GM12875 (cell line): ENCODE data around the gene PIK3R4.

Source experiments
- H3K4me3 ChIP-seq: one replicate; pipeline ENCODE4 v1.5.1; 2011; ENCODE audit warnings: low read depth, low read length, control low read depth
- CTCF ChIP-seq: IDR thresholded peaks from 2 replicates; pipeline ENCODE4 v1.5.1; 2011; ENCODE audit warnings: low read depth, mild to moderate bottlenecking, control low read depth, inconsistent platforms, low read length, moderate library complexity, borderline replicate concordance; ENCODE audit not compliant: insufficient read depth

PIK3R4 gene

GRCh38 chr3:130783629-130784028, 37.0 kb upstream of the PIK3R4 start:
- TF ChIP-seq CTCF = no peak
- H3K4me3 ChIP-seq = no peak overlapping the region

GRCh38 chr3:130779486-130779885, 32.9 kb upstream of the PIK3R4 start:
- no peak overlapping the region for H3K4me3 ChIP-seq
- no peak for TF ChIP-seq CTCF

- no peak overlapping the region for H3K4me3 ChIP-seq
- no peak for TF ChIP-seq CTCF
Measured at GRCh38 chr3:130779031-130779430, 32.4 kb upstream of the PIK3R4 start.

- no peak overlapping the region for H3K4me3 ChIP-seq
- TF ChIP-seq CTCF = no peak
Measured at GRCh38 chr3:130773366-130773765, 26.7 kb upstream of the PIK3R4 start.

- no peak for TF ChIP-seq CTCF
Measured at GRCh38 chr3:130772129-130772528, 25.5 kb upstream of the PIK3R4 start.

GRCh38 chr3:130770644-130771043, 24.0 kb upstream of the PIK3R4 start:
- no peak overlapping the region for H3K4me3 ChIP-seq
- no peak for TF ChIP-seq CTCF

More at GRCh38 chr3:130772129-130772528, 25.5 kb upstream of the PIK3R4 start:
- H3K4me3 ChIP-seq = no peak overlapping the region

GRCh38 chr3:130761730-130762311, 15.2 kb upstream of the PIK3R4 start:
- no peak for TF ChIP-seq CTCF
- no peak overlapping the region for H3K4me3 ChIP-seq
